Neural cell (in vitro differentiated cells): Measurements from ENCODE around the gene KMT2B. TPM values are rescaled to one million over a fixed set of nuclear protein-coding genes. Genes with fewer than 3 reads are reported as not detected.

Experiments used
- H2AFZ ChIP-seq: fragments of 200-600, 300-800 bp; sonication (generic), shearing (Covaris generic); 2 replicates; pipeline ENCODE4 v1.6.0; 2014; ENCODE audit warnings: low read depth, mild to moderate bottlenecking, antibody characterized with exemption, low read length, moderate library complexity
- H3F3A ChIP-seq: fragments of 200-600 bp; shearing (Covaris generic); 2 replicates; pipeline ENCODE4 v1.6.1; 2016; ENCODE audit warnings: mild to moderate bottlenecking, moderate library complexity, mixed read lengths, antibody characterized with exemption, low read length; ENCODE audit not compliant: insufficient read depth, poor library complexity, severe bottlenecking
- H3K27ac ChIP-seq: fragments of 200-600, 300-800 bp; sonication (generic), shearing (Covaris generic); 2 replicates; pipeline ENCODE4 v1.5.1; 2014; ENCODE audit warnings: mild to moderate bottlenecking, low read length, moderate library complexity
- H3K27me3 ChIP-seq: fragments of 300-800, 200-600 bp; sonication (generic), shearing (Covaris generic); 2 replicates; pipeline ENCODE4 v1.6.0; 2014; ENCODE audit warnings: mild to moderate bottlenecking, low read depth, low read length, moderate library complexity; ENCODE audit not compliant: insufficient read depth
- H3K36me3 ChIP-seq: fragments of 300-800, 200-600 bp; sonication (generic), shearing (Covaris generic); 2 replicates; pipeline ENCODE4 v1.5.1; 2014; ENCODE audit warnings: mild to moderate bottlenecking, antibody characterized with exemption, low read length, moderate library complexity; ENCODE audit not compliant: insufficient read depth
- H3K4me2 ChIP-seq: fragments of 300-800, 200-600 bp; sonication (generic), shearing (Covaris generic); 2 replicates; pipeline ENCODE4 v1.6.0; 2014; ENCODE audit warnings: mild to moderate bottlenecking, low read length
- H3K4me3 ChIP-seq: fragments of 300-800, 200-600 bp; sonication (generic), shearing (Covaris generic); 2 replicates; pipeline ENCODE4 v1.5.1; 2014; ENCODE audit warnings: mild to moderate bottlenecking, low read length, moderate library complexity
- H3K79me2 ChIP-seq: fragments of 200-600 bp; shearing (Covaris generic); replicated peaks from 2 replicates; pipeline ENCODE4 v1.6.0; 2014; ENCODE audit warnings: mild to moderate bottlenecking, low read length, moderate library complexity; ENCODE audit not compliant: insufficient read depth
- H3K9ac ChIP-seq: fragments of 300-800, 200-600 bp; sonication (generic), shearing (Covaris generic); 2 replicates; pipeline ENCODE4 v1.6.1; 2016; ENCODE audit warnings: mild to moderate bottlenecking, low read length, mixed read lengths
- H3K9me2 ChIP-seq: fragments of 200-600 bp; shearing (Covaris generic); 2 replicates; pipeline ENCODE4 v1.6.1; 2016; ENCODE audit warnings: mild to moderate bottlenecking, low read length, mixed read lengths; ENCODE audit not compliant: insufficient read depth
- H3K9me3 ChIP-seq: fragments of 200-600, 300-800 bp; sonication (generic), shearing (Covaris generic); 2 replicates; pipeline ENCODE4 v1.6.1; 2016; ENCODE audit warnings: mild to moderate bottlenecking, mixed run types, low read length, moderate library complexity, mixed read lengths
- H4K20me1 ChIP-seq: fragments of 200-600 bp; shearing (Covaris generic); 2 replicates; pipeline ENCODE4 v1.6.1; 2016; ENCODE audit warnings: mild to moderate bottlenecking, mixed run types; ENCODE audit not compliant: insufficient read depth
- CTCF ChIP-seq: fragments of 450-650 bp; IDR thresholded peaks from 2 replicates; pipeline ENCODE4 v1.5.1; 2014; ENCODE audit warnings: antibody characterized with exemption, mild to moderate bottlenecking, moderate library complexity; ENCODE audit not compliant: poor library complexity, severe bottlenecking
- EP300 ChIP-seq: fragments of 450-650 bp; conservative IDR thresholded peaks from 2 replicates; pipeline ENCODE4 v1.6.1; 2014; ENCODE audit warnings: antibody characterized with exemption, mild to moderate bottlenecking, moderate library complexity; ENCODE audit not compliant: poor library complexity, severe bottlenecking
- EZH2 ChIP-seq: fragments of 200-600, 300-800 bp; shearing (Covaris generic), sonication (generic); IDR thresholded peaks from 2 replicates; pipeline ENCODE4 v1.6.1; 2014; ENCODE audit warnings: antibody characterized with exemption, low read length, borderline replicate concordance, mild to moderate bottlenecking; ENCODE audit not compliant: insufficient read depth, poor library complexity, severe bottlenecking
- MXI1 ChIP-seq: fragments of 450-650 bp; conservative IDR thresholded peaks from 2 replicates; pipeline ENCODE4 v1.6.1; 2014; ENCODE audit warnings: antibody characterized with exemption, mild to moderate bottlenecking; ENCODE audit not compliant: poor library complexity, severe bottlenecking
- POLR2AphosphoS5 ChIP-seq: IDR thresholded peaks from 2 replicates; pipeline ENCODE4 v1.6.1; 2012
- RAD21 ChIP-seq: fragments of 450-650 bp; conservative IDR thresholded peaks from 2 replicates; pipeline ENCODE4 v1.6.1; 2014; ENCODE audit warnings: antibody characterized with exemption, mild to moderate bottlenecking, moderate library complexity
- SMC3 ChIP-seq: fragments of 450-650 bp; conservative IDR thresholded peaks from 2 replicates; pipeline ENCODE4 v1.6.1; 2014; ENCODE audit warnings: antibody characterized with exemption, mild to moderate bottlenecking, moderate library complexity; ENCODE audit not compliant: poor library complexity
- TAF1 ChIP-seq: IDR thresholded peaks from 2 replicates; pipeline ENCODE4 v1.6.1; 2012; ENCODE audit warnings: low read depth
- polyA plus RNA-seq: library from polyadenylated mRNA; depleted of rRNA; stranded (reverse); fragments of >200 nt; gene quantifications from 2 replicates; pipeline ENCODE4 v1.2.3, GENCODE V29; 2014
- TF ChIP-seq, protein P1 (sequence below): IDR thresholded peaks from 2 replicates; pipeline ENCODE4 v1.6.1; 2012; ENCODE audit warnings: borderline replicate concordance

KMT2B gene
- polyA plus RNA-seq, 1 donor from 2014 or later = 15.8 TPM

- Histone ChIP-seq H3F3A (no peaks in the 10 kb centered on the region), H4K20me1 (no peaks in the 10 kb centered on the region), H3K4me2 (no peak overlapping the region), H3K9me2 (no peaks in the 10 kb centered on the region), H3K36me3 (peaks cover 8% of the 10 kb centered on the region), H3K27me3 (no peaks in the 10 kb centered on the region), H3K27ac (no peak overlapping the region), H2AFZ (no peak overlapping the region), H3K4me3 (no peak overlapping the region), H3K9ac (no peak overlapping the region), H3K9me3 (no peaks in the 10 kb centered on the region), H3K79me2 (peaks cover 10% of the 10 kb centered on the region)
- TF ChIP-seq CTCF = no peak
These were observed 36.7 kb downstream of the KMT2B start for GRCh38 chr19:35754370-35755130.

DNA sequence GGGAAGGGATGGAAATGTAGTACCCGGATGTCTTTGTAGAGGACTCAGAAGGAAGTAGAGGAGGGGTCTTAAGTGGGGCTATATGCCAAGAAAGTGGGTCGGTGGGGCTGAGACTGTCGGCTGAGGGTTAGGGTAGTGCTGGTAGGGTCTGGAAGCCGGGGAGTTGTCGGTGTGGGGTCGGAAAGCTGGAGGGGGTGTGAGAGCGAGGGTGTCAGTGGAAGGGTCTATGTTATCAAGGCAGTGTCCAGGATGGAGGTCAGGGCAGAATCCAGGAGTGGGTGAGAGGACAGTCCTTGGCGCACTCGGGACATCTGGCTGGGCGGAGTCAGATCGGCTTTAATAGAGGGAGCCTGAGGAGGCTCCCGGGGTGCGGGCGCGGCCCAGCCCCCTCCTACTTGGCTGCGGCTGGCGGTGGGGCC is 37.3 kb downstream of the KMT2B start:
- Histone ChIP-seq H3K9me3 (no peaks in the 10 kb centered on the region), H4K20me1 (no peaks in the 10 kb centered on the region), H2AFZ (no peak overlapping the region), H3K79me2 (peaks cover 15% of the 10 kb centered on the region), H3K27me3 (no peaks in the 10 kb centered on the region), H3K36me3 (peaks cover 8% of the 10 kb centered on the region), H3K9ac (no peak overlapping the region), H3K4me2 (no peak overlapping the region), H3F3A (no peaks in the 10 kb centered on the region), H3K4me3 (no peak overlapping the region), H3K27ac (no peak overlapping the region), H3K9me2 (no peaks in the 10 kb centered on the region)
- TF ChIP-seq EP300 = no peak

- H3K4me2 ChIP-seq = no peak overlapping the region
- no peaks in the 10 kb centered on the region for H4K20me1 ChIP-seq
- H3F3A ChIP-seq = no peaks in the 10 kb centered on the region
- H3K9ac ChIP-seq = no peak overlapping the region
- H3K4me3 ChIP-seq = no peak overlapping the region
- peaks cover 15% of the 10 kb centered on the region for H3K79me2 ChIP-seq
- H3K27me3 ChIP-seq = no peaks in the 10 kb centered on the region
- peaks cover 8% of the 10 kb centered on the region for H3K36me3 ChIP-seq
- H3K9me2 ChIP-seq = no peaks in the 10 kb centered on the region
- no peak overlapping the region for H3K27ac ChIP-seq
- H2AFZ ChIP-seq = no peak overlapping the region
- no peak for TF ChIP-seq TAF1
- TF ChIP-seq MXI1 = no peak
- TF ChIP-seq CTCF = no peak
- TF ChIP-seq EZH2 = no peak
- TF ChIP-seq RAD21 = no peak
- TF ChIP-seq, protein P1, sequence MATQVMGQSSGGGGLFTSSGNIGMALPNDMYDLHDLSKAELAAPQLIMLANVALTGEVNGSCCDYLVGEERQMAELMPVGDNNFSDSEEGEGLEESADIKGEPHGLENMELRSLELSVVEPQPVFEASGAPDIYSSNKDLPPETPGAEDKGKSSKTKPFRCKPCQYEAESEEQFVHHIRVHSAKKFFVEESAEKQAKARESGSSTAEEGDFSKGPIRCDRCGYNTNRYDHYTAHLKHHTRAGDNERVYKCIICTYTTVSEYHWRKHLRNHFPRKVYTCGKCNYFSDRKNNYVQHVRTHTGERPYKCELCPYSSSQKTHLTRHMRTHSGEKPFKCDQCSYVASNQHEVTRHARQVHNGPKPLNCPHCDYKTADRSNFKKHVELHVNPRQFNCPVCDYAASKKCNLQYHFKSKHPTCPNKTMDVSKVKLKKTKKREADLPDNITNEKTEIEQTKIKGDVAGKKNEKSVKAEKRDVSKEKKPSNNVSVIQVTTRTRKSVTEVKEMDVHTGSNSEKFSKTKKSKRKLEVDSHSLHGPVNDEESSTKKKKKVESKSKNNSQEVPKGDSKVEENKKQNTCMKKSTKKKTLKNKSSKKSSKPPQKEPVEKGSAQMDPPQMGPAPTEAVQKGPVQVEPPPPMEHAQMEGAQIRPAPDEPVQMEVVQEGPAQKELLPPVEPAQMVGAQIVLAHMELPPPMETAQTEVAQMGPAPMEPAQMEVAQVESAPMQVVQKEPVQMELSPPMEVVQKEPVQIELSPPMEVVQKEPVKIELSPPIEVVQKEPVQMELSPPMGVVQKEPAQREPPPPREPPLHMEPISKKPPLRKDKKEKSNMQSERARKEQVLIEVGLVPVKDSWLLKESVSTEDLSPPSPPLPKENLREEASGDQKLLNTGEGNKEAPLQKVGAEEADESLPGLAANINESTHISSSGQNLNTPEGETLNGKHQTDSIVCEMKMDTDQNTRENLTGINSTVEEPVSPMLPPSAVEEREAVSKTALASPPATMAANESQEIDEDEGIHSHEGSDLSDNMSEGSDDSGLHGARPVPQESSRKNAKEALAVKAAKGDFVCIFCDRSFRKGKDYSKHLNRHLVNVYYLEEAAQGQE = no peak
- no peak for TF ChIP-seq POLR2AphosphoS5
- TF ChIP-seq SMC3 = no peak
- TF ChIP-seq EP300 = no peak
- no peaks in the 10 kb centered on the region for H3K9me3 ChIP-seq
These were observed 38.0 kb downstream of the KMT2B start for GRCh38 chr19:35755550-35756376.
